KMS-11 (cell line): Measurements from ENCODE around the gene RPA1.

Experiments
- H2AFZ ChIP-seq: fragments of 200-600 bp; sonication (generic); 2 replicates; pipeline ENCODE4 v1.6.1; 2016; ENCODE audit warnings: antibody characterized with exemption, mixed run types, low read depth
- H3K27ac ChIP-seq: fragments of 200-600 bp; sonication (generic); 2 replicates; pipeline ENCODE4 v1.6.1; 2016; ENCODE audit warnings: mild to moderate bottlenecking, mixed run types
- H3K27me3 ChIP-seq: fragments of 200-600 bp; sonication (generic); 2 replicates; pipeline ENCODE4 v1.6.1; 2017; ENCODE audit warnings: mild to moderate bottlenecking, low read depth, mixed run types, moderate library complexity; ENCODE audit not compliant: insufficient read depth
- H3K36me3 ChIP-seq: fragments of 200-600 bp; sonication (generic); 2 replicates; pipeline ENCODE4 v1.6.1; 2017; ENCODE audit warnings: mild to moderate bottlenecking, mixed run types; ENCODE audit not compliant: insufficient read depth
- H3K4me1 ChIP-seq: fragments of 200-600 bp; sonication (generic); 2 replicates; pipeline ENCODE4 v1.6.1; 2016; ENCODE audit warnings: mild to moderate bottlenecking, low read depth, mixed run types; ENCODE audit not compliant: poor library complexity, severe bottlenecking
- H3K4me2 ChIP-seq: fragments of 200-600 bp; sonication (generic); 2 replicates; pipeline ENCODE4 v1.7.0; 2016; ENCODE audit warnings: mild to moderate bottlenecking, mixed run types
- H3K4me3 ChIP-seq: fragments of 200-600 bp; sonication (generic); IDR thresholded peaks from 2 replicates; pipeline ENCODE4 v1.6.1; 2017; ENCODE audit warnings: low read depth, low read length, mixed read lengths; ENCODE audit not compliant: insufficient read depth
- H3K79me2 ChIP-seq: fragments of 200-600 bp; sonication (generic); 2 replicates; pipeline ENCODE4 v1.6.1; 2016; ENCODE audit warnings: low read depth, mixed run types; ENCODE audit not compliant: insufficient read depth
- H3K9ac ChIP-seq: fragments of 200-600 bp; sonication (generic); 2 replicates; pipeline ENCODE4 v1.6.1; 2016; ENCODE audit warnings: mild to moderate bottlenecking, mixed run types
- H4K20me1 ChIP-seq: fragments of 200-600 bp; sonication (generic); 2 replicates; pipeline ENCODE4 v1.6.1; 2016; ENCODE audit warnings: mild to moderate bottlenecking, mixed run types; ENCODE audit not compliant: insufficient read depth
- CTCF ChIP-seq: fragments of 200-600 bp; sonication (generic); conservative IDR thresholded peaks from 2 replicates; pipeline ENCODE4 v1.6.1; 2017; ENCODE audit warnings: low read depth, mild to moderate bottlenecking, antibody characterized with exemption, low read length, moderate library complexity, mixed read lengths

Gene RPA1

GRCh38 chr17:1919201-1919600 is 89.4 kb downstream of the RPA1 start:
- no peak for TF ChIP-seq CTCF
- no peaks in the 10 kb centered on the region for H3K36me3 ChIP-seq
- peaks cover 29% of the 10 kb centered on the region; the same call in 1 of the 2 replicates for H3K27me3 ChIP-seq
- H3K4me3 ChIP-seq = no peak overlapping the region
- H3K4me2 ChIP-seq = no peak overlapping the region
- no peak overlapping the region for H2AFZ ChIP-seq
- no peaks in the 10 kb centered on the region for H3K4me1 ChIP-seq
- no peaks in the 10 kb centered on the region for H3K79me2 ChIP-seq
- no peaks in the 10 kb centered on the region for H4K20me1 ChIP-seq
- no peak overlapping the region for H3K9ac ChIP-seq
- H3K27ac ChIP-seq = no peak overlapping the region

- no peaks in the 10 kb centered on the region for H3K36me3 ChIP-seq
- peaks cover 25% of the 10 kb centered on the region; the same call in 1 of the 2 replicates for H3K27me3 ChIP-seq
- no peak overlapping the region for H2AFZ ChIP-seq
- H3K4me1 ChIP-seq = no peaks in the 10 kb centered on the region
- no peak overlapping the region for H3K9ac ChIP-seq
- no peaks in the 10 kb centered on the region for H3K79me2 ChIP-seq
- H4K20me1 ChIP-seq = no peaks in the 10 kb centered on the region
- no peak overlapping the region for H3K4me3 ChIP-seq
- no peak overlapping the region for H3K27ac ChIP-seq
- no peak for TF ChIP-seq CTCF
- H3K4me2 ChIP-seq = no peak overlapping the region
These were observed 91.1 kb downstream of the RPA1 start for GRCh38 chr17:1920948-1921351.

GRCh38 chr17:1928976-1929375 is 99.2 kb downstream of the RPA1 start:
- TF ChIP-seq CTCF = no peak
- H3K4me1 ChIP-seq = no peaks in the 10 kb centered on the region

GRCh38 chr17:1930337-1930645 is 100.5 kb downstream of the RPA1 start:
- Histone ChIP-seq H3K4me2 (no peak overlapping the region), H3K79me2 (no peaks in the 10 kb centered on the region), H3K36me3 (no peaks in the 10 kb centered on the region), H3K9ac (no peak overlapping the region), H3K27ac (no peak overlapping the region), H3K27me3 (peaks cover 53% of the 10 kb centered on the region), H4K20me1 (no peaks in the 10 kb centered on the region), H3K4me3 (no peak overlapping the region), H3K4me1 (no peaks in the 10 kb centered on the region), H2AFZ (no peak overlapping the region)
- no peak for TF ChIP-seq CTCF

More at GRCh38 chr17:1928976-1929375, 99.2 kb downstream of the RPA1 start:
- H4K20me1 ChIP-seq = no peaks in the 10 kb centered on the region
- H3K36me3 ChIP-seq = no peaks in the 10 kb centered on the region
- H3K9ac ChIP-seq = no peak overlapping the region
- no peak overlapping the region for H3K4me2 ChIP-seq
- H2AFZ ChIP-seq = no peak overlapping the region
- no peak overlapping the region for H3K4me3 ChIP-seq
- no peak overlapping the region for H3K27ac ChIP-seq
- no peaks in the 10 kb centered on the region for H3K79me2 ChIP-seq
- peaks cover 42% of the 10 kb centered on the region; the same call in 1 of the 2 replicates for H3K27me3 ChIP-seq
